Breast epithelium (tissue), 3 donors: ENCODE results near the gene CASKIN2.

Experiments
- CTCF ChIP-seq, 3 donors: fragments of 450-650 bp; IDR thresholded peaks; one replicate each; pipeline ENCODE4 v1.5.1; 2016 to 2017; ENCODE audit warnings: antibody characterized with exemption in 3 of 3, mild to moderate bottlenecking in 3 of 3, moderate library complexity in 3 of 3
- POLR2A ChIP-seq: fragments of 450-650 bp; IDR thresholded peaks from one replicate; pipeline ENCODE4 v1.6.1; 2016; ENCODE audit warnings: antibody characterized with exemption, mild to moderate bottlenecking, moderate library complexity
- POLR2AphosphoS5 ChIP-seq, 3 donors: sonication (generic); formaldehyde crosslinking; IDR thresholded peaks; one replicate each; pipeline ENCODE4 v1.6.1; 2017; ENCODE audit warnings: antibody characterized with exemption in 3 of 3

GRCh38 chr17:75514919-75515495, 330 bp downstream of the CASKIN2 start:
- TF ChIP-seq POLR2A (no peak), CTCF (IDR thresholded peaks at IDR 0.05) (no peak), POLR2AphosphoS5 (IDR thresholded peaks at IDR 0.05) (no peak)
